HG02938 (cell line): Measurements from ENCODE around the gene SPNS2.

Source experiments
- ATAC-seq: cut with Tn5 transposase; IDR thresholded peaks from one replicate; pipeline ENCODE4 v1.9.1; 2021; ENCODE audit warnings: mild to moderate bottlenecking, moderate library complexity; ENCODE audit not compliant: unreplicated experiment

SPNS2 gene

GRCh38 chr17:4548721-4549531 lies 50.2 kb downstream of the SPNS2 start:
- no peak for ATAC-seq

GRCh38 chr17:4549781-4550533 lies 51.3 kb downstream of the SPNS2 start:
- no peak for ATAC-seq

- ATAC-seq: no peak
These were observed 51.9 kb downstream of the SPNS2 start for GRCh38 chr17:4550534-4551039.

GRCh38 chr17:4551141-4551540 lies 52.5 kb downstream of the SPNS2 start:
- no peak for ATAC-seq

GRCh38 chr17:4551796-4552525 lies 53.3 kb downstream of the SPNS2 start:
- no peak for ATAC-seq

DNA sequence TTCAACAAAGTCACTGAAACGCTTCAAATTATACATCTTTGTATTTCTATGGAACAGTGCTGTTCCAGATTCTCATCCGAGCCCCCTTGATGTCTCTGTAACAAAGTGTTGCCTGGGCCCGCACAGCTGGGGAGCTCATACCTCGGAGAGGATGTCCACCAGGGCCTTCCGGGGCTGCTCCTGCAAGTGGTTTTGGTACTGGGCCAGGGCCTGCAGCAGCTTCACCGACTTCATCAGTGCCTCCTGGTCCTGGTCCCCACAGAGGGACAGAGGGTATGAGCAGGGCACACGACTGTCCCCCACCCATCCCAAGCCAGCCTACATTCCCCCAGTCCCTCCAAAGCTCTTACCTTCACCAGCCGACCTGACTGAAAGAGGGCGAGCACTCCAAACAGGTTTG lies 55.0 kb downstream of the SPNS2 start:
- no peak for ATAC-seq

- ATAC-seq: no peak
These were observed 55.8 kb downstream of the SPNS2 start for GRCh38 chr17:4554441-4554996.

DNA sequence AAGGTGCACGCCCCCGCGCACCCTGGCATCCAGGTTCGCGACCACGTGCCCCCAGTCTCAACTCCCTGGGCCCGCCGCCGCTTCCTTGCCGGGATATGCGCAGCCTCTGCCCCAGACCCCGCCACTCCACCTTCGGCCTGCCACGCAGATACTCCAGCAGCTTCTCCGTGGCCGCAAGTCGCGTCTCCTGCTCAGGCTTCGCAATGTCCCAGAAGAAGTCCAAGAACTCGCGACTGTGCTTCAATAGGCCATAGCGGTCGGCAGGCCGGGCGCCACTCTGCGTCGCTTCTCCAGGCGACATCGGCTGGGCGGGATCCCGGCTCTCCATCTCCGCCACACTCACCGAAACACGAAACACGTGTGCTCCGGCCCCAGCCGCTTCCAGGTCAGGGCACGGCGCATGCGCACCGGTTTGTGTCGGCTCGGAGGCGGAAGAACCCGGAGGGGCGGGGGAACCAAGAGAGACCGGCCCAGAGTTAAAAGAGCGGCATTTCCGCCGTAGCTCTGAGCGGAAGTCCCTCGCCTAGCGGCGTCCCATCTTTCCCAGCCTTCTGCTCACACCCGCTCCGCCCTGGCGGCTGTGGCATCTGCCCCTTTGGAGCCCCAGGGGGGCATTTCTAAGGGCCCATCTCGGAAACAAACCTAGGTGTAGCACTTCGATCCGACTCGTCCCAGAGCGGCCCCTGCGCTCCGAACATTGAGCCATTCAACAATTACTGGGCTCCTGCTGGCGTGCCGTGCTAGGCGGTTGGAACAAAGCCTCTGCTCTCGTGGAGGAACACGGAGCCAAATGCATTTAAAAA lies 56.5 kb downstream of the SPNS2 start, which contains the start of gene MYBBP1A:
TSS of gene MYBBP1A (minus strand) at position 388 of the 803 bp plus-strand sequence. CDS start at position 328, 60 bp downstream.
- peak; percentile 81 for ATAC-seq

- ATAC-seq: no peak
These were observed 57.4 kb downstream of the SPNS2 start for GRCh38 chr17:4555873-4556759.

GRCh38 chr17:4556996-4557395 lies 58.3 kb downstream of the SPNS2 start:
- ATAC-seq: no peak

DNA sequence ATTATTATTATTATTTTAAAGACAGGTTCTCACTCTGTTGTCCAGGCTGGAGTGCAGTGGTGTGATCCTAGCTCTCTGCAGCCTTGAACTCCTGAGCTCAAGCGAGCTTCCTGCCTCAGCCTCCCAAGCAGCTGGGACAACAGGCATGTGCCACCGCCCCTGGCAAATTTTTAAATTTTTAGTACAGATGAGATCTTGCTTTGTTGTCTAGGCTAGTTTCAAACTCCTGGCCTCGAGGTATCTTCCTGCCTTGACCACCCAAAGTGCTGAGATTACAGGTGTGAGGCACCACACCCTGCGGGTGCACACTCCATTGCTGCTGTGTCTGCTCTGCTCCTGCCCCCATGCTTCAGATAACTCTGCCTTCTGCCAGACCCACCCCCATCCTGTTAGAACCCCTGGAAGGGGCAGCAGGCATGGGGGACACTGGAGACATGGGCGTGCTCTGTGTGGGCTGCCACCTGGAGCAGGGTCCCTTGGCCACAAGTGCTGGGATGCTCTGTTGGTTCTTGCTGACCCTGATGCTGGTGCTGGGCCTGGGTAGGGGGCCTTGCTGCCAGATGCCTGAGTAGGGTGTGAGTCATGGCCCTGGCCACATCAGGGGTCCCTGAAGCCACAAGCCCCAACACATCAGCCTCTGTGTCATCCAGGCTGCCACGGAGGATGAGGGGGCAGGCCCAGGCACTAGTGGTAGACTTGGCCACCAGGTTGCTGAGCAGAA lies 59.1 kb downstream of the SPNS2 start:
- ATAC-seq: no peak

- no peak for ATAC-seq
These were observed 59.8 kb downstream of the SPNS2 start for GRCh38 chr17:4558347-4558971.

DNA sequence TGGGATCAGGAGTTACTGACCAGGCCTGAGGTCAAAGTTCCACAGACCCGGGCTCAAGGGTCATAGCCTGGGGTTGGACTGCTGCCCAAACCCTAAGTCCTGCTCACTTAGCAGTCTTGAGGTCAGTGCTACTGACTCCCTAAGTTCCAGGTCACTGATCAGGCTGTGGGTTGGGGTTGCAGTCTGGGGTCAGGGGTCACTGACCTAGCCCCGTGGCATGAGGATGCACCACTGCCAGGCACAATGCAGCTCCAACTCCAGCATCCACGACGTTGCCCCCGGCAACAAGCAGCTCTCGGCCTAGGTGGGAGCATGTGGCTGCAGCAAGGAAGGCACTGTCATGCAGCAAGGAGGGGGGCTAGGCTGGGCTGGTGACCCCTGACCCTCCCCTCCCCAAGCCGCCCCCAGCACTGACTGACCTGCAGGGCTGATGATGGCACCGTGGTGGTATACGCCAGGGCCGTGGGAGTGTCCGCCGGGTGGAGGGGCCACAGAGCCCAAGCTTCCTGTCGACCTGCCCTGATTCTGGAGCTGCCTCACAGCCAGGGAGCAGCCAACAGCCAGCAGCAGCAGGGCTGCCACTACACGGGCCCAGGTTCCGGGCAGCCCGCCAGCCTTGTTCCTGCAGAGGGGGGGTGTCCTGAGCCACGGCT lies 60.6 kb downstream of the SPNS2 start:
- ATAC-seq: no peak

DNA sequence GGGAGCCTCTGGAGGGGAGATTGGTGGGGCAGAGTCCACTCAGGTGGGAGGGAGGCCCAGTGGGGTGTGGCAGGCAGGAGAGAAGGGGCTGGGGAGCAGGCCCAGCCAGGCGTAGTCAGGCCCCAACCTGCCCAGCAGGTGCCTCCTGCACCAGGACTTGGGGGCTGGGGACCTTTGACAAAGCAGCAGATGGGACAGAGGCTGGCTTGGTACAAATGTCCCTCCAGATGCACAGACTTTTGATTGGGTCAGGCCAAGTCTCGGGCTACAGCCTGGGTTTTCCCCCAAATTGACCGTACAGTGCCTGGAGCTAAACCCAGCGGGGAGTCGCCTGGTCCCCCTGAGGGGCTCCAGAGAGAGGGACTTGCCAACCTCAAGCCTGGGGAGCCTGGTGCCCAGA lies 61.3 kb downstream of the SPNS2 start:
- ATAC-seq: no peak

DNA sequence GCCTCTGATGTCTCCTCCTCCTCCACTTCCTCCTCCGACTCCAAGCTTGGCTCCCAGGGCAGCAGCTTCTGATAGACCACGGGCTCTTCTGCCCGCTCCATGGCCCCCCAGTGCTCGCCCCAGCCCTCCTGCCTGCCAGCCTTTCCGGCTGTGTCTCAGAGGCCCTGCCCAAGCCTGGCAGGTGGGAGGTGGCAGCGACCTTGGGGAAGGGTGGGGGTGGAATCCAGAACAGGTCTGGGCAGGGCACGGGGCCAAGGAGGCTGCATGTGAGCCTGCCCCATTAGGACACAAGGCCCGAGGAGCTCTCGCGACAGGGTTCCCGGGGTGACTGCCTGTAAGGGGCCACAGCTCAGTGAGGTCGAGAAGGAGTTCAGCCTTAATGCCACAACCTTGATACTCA lies 61.7 kb downstream of the SPNS2 start, which contains the start of gene GGT6:
TSS of gene GGT6 (minus strand) at position 157 of the 400 bp plus-strand sequence. CDS start at position 101, 56 bp downstream.
- no peak for ATAC-seq

- no peak for ATAC-seq
These were observed 62.2 kb downstream of the SPNS2 start for GRCh38 chr17:4560837-4561256.
